Stimulated activated CD8-positive, alpha-beta memory T cell treated with anti-CD3 and anti-CD28 coated beads, Interleukin-7, amount 100 ng/mL, for 24 hours (primary cell): ENCODE results near the gene HOXA1.

Experiments
- DNase-seq: peaks from one replicate; pipeline ENCODE4 v3.0.0-alpha.2; 2020; ENCODE audit warnings: low read depth

The HOXA1 gene

DNA sequence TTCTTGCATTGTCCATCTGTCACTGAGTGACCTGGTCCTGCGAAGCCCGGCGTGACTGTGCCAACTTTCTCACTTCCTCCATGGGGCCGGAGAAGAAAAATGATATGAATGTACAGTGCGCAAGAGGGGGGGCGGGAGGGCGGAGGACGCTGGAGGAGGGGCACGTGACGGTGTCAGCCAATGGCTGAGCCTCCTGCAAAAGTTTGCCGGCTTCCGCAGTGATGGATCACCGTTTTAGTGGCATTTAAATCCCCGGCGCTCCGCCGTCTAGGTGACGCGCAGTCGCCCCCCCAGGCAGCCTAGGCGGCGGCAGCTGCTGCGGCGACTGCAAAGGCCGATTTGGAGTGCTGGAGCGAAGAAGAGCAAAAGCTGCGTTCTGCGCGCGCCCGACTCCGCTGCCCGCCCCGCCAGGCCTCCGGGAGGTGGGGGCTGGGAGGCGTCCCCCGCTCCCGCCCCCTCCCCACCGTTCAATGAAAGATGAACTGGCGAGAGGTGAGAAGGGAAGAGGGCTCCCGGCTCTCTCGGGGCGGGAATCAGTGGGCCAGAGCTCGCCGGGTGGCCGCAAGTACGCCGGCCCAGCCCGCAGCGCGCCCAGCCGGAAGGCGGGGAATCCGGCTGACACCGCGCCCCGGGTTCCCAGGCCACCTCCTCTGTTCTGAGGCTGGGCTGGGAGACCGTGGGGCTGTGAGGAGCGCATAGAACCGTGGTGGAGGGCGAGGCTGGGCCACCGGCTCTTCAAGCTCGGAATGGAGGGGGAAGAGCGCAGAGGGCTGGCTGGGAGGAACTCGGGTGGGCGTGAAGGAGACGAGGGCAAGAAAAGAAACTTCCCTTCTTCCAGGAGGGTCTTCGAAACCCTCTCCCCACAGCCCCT is at the start of gene HOXA1:
TSS of gene HOXA1 (minus strand) at position 104 of the 871 bp plus-strand sequence. CDS start at position 16, 88 bp downstream.
- DNase-seq, result peak; percentile 40

DNA sequence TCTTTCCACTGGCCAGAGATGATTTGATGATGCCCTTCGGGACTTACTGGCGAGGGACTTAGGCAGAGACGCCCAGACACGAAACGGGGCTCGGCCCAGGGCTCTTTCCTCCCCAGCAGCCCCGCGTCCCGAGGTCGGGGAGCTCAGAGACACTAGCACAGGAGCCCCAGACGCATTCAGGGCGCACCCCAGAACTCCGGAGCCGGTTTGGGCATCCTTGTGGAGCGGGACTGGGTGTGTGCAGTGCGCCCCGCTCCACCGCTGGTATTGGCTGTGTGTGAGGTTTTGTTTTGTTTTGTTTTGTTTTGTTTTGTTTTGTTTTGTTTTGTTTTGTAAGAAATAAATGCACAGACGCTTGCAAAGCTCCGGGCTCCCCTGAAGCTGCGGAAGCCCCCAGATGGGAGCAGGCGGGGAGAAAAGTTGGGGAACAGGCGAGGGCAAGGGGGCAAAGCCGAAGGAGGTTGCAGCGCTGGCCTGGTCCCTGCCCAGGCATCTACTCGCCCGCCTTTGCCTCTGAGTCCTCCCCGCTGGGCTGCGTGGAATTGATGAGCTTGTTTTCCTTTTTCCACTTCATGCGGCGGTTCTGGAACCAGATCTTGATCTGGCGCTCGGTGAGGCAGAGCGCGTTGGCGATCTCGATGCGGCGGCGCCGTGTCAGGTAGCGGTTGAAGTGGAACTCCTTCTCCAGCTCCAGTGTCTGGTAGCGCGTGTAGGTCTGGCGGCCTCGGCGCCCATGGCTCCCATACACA is 49.5 kb upstream of the HOXA1 start:
- DNase-seq, result no peak

DNA sequence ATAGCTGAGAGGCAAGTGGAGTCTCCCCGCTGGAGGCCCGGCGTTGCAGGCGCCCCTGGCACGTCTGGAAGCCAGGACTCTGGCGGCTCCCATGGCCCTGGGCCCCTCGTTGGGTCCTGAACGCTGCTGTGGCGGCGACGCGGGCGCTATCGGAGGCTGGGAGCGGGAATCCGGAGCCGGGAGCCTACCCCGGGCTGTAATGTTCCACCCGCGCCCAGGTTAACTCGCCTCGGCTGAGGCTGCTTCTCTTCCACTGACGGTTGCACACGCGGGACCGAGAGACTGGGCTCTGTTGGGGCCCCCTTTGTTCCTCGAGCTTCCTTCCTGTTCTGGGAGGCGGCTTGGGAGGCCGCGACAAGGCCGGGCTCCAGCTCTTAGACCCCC is 49.0 kb upstream of the HOXA1 start:
- DNase-seq, result no peak

DNA sequence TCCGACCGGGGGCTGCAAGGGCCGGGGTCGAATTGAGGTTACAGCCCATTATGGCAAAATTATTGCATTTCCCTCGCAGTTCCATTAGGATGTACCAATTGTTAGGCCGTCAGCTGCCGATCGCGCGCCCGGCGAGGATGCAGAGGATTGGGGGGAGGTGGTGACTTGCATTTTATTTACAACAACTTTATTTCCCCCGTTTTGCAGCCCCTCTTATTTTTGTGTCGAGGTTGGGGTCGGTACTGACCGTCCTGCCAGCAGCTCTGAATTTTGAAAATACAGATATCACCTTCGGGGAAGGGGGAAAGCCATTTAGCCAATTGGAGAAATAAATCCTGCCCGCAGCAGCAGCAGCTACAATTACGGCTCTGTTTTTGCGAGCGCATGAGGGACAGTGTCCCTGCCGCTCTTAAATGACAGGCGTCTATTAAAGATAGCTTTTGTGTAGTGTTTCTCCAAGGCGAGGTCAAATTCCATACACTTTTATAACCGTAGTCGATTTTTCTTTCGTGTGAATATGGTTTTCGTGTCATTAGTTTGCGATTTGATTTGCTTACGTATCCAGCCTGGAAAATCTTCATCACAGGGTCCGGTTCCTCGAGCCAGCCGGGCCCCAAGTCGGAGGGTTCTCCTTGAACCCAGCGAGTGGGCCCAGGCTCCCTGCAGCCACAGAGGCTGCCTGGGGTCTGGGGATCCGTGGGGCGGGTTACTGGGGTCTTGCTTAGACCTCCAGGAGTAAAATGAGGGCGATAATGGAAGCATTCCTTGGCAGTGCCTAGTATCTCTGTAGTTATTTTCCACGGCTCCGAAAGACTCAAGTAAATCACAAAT is 48.4 kb upstream of the HOXA1 start:
- no peak for DNase-seq

DNA sequence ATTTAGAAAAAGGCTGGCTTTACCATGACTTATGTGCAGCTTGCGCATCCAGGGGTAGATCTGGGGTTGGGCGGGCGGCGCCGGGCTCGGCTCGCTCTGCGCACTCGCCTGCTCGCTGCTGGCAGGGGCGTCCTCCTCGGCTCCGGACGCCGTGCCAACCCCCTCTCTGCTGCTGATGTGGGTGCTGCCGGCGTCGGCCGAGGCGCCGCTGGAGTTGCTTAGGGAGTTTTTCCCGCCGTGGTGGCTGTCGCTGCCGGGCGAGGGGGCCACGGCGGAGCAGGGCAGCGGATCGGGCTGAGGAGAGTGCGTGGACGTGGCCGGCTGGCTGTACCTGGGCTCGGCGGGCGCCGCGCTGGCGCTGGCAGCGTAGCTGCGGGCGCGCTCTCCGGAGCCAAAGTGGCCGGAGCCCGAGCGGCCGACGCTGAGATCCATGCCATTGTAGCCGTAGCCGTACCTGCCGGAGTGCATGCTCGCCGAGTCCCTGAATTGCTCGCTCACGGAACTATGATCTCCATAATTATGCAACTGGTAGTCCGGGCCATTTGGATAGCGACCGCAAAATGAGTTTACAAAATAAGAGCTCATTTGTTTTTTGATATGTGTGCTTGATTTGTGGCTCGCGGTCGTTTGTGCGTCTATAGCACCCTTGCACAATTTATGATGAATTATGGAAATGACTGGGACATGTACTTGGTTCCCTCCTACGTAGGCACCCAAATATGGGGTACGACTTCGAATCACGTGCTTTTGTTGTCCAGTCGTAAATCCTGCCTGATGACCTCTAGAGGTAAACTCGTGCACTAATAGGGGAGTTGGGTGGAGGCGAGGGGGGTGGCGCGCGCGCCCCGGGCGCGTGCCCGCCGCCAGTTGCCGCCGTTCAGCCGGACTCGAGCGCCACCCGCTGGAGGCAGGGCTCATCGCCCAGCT is 47.5 kb upstream of the HOXA1 start, which contains the start of gene HOXA5:
TSS of gene HOXA5 (minus strand) at position 659 of the 927 bp plus-strand sequence. CDS start at position 585, 74 bp downstream.
- DNase-seq, result no peak

DNA sequence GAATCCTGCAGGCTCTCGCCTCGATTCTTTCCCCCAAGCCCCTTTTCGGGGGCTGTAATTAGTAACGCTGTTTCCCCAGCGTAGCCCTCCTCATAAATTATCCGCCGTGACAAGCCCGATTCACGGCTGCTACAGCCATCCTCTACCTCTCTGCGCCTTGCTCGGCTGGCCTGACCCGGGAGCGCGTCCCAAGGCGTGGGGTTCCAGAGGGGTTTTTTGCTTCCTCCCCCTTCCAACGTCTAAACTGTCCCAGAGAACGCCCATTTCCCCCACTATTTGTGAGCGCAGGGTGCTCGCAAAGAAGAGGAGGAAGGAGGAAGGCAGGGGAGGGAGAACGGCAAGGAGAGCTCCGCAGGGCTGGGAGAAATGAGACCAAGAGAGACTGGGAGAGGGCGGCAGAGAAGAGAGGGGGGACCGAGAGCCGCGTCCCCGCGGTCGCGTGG is 46.8 kb upstream of the HOXA1 start:
- DNase-seq, result no peak

DNA sequence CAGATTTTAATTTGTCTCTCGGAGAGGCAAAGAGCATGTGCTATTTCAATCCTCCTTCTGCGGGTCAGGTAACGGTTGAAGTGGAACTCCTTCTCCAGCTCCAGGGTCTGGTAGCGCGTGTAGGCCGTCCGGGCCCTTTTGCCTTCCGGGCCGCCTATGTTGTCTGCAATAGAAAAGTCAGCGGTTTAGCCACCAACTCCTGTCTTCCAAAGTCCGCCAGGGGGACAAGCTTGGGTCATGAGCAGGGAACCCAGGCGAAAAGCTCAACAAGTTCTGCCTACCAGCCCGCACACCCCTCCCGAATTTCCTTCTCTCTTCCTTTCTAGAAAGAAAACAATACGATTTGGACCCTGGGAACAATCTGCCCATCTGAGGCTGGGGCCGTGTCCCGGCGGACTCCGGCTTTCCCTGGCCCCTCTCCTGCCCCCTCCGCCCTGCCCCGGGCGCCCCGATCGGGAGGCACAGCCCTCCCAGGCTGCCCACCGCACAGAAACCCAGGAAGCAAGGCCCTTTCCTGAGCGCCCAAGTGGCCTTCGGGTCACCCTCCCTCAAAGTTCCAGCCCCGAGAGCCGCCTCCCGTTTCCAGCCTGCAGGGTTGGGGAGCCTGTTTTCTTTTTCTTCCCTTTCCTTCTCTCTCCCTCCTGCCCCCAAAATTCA is 46.3 kb upstream of the HOXA1 start:
- DNase-seq, result no peak

DNA sequence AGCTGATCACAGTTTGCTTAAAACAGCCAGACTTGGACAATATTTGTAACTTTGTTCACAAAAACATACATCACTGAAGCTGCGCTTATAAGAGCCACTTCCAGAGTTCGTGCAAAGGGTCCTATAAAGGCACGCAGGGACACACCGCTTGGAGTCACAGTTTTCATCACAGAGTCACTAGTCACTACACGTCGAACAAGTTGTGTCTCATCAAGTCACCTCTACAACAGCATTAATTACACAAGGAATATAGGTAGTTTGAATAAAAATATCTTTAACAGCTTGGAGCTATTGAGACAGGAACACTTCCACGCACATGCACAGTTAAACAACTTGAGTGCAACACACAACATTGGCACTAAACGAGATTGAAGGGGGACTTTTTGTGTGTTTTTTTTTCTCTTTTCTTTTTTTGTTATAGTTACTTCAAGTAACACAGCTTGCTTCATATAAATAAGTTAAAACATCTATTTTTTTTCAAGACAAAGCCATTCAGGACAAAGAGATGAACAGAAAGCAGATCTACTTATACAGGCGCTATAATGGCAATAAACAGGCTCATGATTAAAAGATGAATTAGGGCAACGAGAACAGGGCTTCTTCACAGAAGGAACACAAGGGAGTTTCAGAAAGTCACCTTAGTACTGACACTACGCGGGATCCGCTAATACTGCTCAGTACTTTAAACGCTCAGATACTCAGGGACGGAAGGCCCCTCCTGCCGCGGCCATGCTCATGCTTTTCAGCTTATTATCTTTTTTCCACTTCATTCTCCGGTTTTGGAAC is 45.5 kb upstream of the HOXA1 start:
- no peak for DNase-seq

DNA sequence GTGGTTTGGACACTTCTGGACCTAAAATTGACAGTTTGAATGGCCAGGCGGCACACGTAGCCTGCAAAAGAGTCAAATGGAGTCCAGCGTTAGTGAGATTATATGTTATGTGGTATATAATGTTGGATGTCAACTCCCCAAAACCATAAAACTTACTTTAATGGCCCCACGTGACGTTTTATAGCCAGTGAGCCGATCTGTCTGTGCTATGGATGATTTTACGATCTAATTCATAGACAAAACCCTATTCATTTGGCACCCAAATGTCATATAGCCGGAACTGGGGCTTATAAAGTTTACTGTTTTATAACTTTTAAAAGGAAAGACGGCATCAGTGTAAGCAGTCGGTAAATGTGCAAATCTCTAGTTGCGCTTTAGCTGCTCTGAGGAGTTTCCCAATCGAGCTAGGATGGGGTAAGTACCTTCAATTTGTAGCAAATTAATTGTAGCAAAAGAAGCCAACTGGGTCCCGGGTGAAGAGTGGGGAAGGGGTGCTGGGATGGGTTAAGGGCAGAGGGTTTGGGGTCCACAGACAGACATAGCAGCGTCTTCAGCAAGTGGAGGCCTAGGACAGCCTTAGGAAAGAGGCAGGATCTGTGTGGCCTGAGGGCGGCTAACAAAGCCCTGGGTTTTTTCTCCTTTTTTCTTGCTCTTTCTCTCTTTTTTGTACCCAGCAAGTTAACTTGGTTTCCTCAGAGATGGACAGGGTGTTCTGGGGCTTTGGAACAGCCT is 44.5 kb upstream of the HOXA1 start:
- no peak for DNase-seq

DNA sequence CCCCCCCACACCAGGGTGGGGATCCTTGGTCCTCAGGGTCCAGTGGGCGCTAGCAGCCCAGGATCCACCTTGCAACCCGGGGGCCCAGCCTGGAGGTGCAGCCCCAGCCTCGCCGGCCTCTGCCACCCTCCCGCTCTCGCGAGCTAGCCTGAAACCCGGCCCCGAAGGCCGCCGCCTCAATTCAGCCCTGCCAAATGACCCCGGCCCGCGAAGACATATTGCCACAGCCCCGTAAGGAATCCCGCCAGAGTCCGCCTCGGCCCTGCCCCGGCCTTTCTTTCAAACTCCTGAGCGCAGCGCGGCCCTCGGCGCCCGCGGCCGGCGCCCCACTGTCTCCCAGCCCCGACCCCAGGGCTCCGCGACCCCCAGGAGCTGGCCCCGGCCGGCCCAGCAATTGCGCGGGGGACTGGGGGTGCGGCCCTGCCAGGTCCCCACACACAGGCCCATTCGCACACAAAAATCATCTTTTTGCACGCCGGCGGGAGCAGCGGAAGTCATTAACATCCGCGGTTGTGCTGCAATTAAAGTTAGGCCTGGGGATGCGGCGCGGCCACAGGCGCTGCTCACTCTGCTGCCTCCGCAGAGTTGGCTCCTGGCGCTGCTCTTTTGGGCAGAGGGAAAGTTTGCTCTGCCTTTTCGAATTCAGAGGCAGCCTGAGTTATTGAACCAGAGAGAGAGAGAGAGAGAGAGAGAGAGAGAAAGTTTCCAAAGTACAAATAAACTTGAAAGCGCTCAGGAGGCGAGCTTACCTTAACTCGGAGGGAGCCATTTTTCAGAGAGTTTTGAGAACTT is 43.7 kb upstream of the HOXA1 start:
- no peak for DNase-seq

DNA sequence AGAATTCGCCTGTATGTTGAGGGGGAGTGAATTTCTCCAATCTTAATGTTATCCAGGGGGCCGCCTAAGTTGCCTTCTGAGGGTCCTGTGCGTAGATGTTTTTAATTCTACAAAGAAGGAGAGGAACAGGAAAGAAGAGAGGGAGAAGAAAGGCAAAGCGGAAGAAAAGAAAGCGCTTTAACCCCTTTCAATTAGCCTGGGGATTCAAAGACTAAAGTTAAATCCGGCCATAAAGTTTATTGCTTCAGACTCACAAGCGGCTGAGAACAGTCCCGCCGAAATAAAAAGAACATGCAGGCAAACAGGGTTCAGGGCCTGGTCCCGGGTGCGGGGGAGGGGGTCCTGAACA is 43.2 kb upstream of the HOXA1 start:
- DNase-seq, result no peak

DNA sequence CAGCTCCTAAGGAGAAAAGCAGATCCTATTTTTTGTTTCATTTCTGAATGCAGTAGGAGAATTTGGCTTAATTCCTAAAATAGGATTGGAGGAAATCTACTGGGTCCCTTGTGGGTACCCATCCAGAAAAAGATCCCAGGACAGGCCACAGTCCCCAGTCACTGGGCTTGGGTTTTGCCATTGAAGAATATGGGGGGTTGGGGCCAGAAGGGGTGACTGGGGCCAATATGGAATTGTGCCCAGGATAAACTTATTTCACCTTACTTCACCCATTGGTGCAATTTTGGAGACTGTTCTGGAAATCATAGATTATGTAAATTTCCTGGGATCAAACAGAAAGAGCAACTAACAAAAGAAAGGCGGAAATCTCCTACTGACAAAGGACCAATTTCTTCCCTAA is 42.7 kb upstream of the HOXA1 start:
- no peak for DNase-seq

DNA sequence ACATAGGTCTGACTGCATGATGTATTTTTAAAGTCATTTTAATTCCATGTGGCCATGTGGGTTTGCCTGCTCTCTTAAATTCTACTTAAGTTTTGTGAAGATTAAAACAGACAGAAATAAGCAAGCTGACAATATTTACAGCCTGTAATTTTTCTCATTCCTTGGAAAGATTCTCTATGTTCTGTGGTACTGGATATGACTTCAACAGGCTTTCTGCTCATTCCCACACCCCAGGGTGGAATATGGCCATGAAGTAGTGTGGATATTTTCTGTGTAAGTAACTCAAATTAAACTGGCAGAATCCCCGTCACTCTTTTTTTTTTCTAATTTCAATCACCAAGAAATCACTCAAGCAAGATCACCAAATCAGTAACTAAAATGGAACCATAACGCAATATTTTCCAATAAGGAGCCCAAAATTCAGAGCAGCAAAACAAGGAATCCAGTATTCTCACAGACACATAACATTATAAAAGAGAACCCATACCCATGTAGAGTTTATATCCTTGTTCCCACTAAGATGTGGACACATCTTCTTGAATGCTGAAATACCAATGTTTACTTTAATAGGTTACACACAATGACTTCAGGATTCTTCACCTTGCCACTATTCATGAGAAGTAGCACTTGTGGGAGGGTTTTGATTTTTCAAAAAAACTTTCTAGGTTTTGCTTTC is 42.0 kb upstream of the HOXA1 start:
- DNase-seq, result no peak

DNA sequence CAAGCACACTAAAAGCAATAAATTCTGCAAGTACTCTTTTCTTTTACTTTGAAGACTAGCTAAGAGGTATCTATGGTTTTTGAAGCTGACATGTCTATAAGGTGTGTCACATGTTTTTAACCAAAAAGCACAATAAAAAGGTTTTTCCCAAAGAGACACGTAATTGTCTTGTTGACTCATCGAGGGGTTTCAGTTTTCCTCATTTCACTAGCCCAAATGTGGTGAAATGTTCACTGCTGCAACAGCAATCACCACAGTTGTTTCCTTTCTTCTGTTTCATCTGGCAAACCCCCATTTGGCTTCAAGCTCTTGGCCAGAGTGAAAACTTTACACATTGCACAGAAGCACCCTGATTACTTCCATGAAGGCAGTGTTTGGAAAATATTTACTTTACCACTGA is 38.6 kb upstream of the HOXA1 start:
- DNase-seq, result no peak

DNA sequence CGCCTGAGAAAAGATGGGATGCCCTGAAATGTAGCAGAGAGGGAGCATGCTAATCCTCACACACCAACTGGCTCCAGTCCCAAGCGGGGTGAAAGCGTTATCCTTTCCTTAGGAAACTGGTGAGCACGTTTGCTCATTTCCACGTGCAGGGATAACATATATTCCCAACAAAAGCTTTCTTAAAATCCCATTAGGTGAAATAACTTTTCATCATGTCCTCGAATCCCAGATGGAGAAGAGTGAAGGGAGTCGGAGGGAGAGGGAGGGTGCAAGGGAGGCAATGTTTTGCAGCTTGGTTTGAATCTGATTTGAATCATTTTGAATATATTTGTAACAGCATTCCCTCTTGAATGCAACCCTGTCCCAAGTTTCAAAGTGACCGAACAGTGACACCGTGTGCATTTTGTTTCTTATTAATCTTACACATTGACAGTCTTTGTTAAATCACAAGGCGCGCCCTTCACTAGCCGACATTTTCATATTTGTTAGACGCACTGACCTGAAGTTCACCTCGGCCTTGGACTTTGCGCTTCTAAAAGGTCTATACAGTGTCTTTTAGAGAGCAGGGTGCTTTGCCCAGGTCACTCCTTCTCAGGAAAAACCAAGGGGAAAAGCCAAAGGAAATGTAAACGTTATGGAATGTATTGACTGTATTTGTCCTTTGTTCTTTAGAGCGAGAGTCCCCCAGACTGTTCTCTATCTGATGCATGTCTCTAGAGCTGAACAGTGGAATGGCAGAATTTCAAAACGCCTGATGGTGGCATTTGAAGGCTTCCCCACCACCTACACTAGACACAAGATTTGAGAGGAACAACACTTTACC is 37.8 kb upstream of the HOXA1 start:
- DNase-seq, result no peak

DNA sequence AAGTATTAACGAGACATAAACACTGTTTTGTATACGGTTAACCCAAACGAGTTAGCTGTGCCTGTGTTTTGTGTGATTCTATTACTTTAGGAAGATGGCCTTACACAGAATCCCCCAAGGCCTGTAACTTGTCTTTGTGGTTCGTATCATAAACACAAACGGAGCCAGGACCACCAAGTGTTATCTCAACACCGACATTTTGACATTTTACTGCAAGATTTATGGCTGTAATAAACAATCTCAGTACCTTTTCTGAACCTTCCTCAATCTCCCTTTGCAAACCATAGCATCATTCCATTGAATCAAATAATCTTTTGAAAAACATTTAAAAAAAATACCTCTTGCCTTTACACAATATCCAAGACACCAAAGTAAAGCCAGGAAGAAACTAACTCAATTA is 37.2 kb upstream of the HOXA1 start:
- DNase-seq, result no peak

DNA sequence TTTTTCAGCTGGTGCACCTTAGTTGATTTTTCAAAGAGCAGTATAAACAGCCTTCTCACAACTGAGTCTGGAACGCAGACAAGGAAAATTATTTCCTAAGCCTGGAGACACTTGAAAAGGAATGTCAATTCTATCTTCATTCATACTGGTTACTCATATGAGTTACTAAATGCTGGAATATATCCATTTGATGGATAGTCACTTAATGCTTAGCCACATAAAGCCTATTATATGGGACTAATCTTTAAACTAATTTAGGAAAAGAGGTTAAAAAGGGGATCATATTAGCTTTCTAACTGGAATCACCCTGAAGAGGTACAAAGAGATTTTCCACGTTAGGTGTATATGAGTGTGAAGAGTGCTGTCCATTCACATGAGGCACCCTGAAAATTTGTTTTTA is 36.4 kb upstream of the HOXA1 start:
- DNase-seq, result no peak
